NCI-H526 (cell line): ENCODE results near the gene IGFBP6.

Source experiments
- DNase-seq, 2 experiments: peaks; one replicate each; lab custom pipeline; 2025; lab: John Stamatoyannopoulos, UW

IGFBP6 gene

GRCh38 chr12:53097564-53098353 is at the start of gene IGFBP6:
Gene IGFBP6, plus strand, starts transcription at chr12:53097667. Its CDS starts 51 bp downstream, at chr12:53097718.
- DNase-seq = peak in 1 of 2 experiments; percentile 70

GRCh38 chr12:53048033-53048779 is 49.3 kb upstream of the IGFBP6 start:
- peak; percentile 13 to 62 for DNase-seq

- DNase-seq = peak; percentile 31 to 62
Measured at GRCh38 chr12:53048780-53049401, 48.6 kb upstream of the IGFBP6 start.

GRCh38 chr12:53049571-53050318 is 47.7 kb upstream of the IGFBP6 start, which contains the start of gene TNS2:
Gene TNS2, plus strand, starts transcription at chr12:53050065. Its CDS starts 121 bp downstream, at chr12:53050186.
- DNase-seq = no peak

- DNase-seq = no peak
Measured at GRCh38 chr12:53050426-53051057, 46.9 kb upstream of the IGFBP6 start.

- DNase-seq = no peak
Measured at GRCh38 chr12:53051058-53051880, 46.2 kb upstream of the IGFBP6 start.

- no peak for DNase-seq
Measured at GRCh38 chr12:53051881-53052412, 45.5 kb upstream of the IGFBP6 start.

GRCh38 chr12:53052419-53053217 is 44.8 kb upstream of the IGFBP6 start:
- DNase-seq = no peak

- DNase-seq = peak; percentile 80 to 89
Measured at GRCh38 chr12:53053218-53054111, 44.0 kb upstream of the IGFBP6 start.

GRCh38 chr12:53054112-53054878 is 43.2 kb upstream of the IGFBP6 start:
- DNase-seq = peak; percentile 92 to 98

- no peak for DNase-seq
Measured at GRCh38 chr12:53055471-53056266, 41.8 kb upstream of the IGFBP6 start.

GRCh38 chr12:53056296-53056695 is 41.2 kb upstream of the IGFBP6 start:
- no peak for DNase-seq

- DNase-seq = no peak
Measured at GRCh38 chr12:53056901-53057300, 40.6 kb upstream of the IGFBP6 start.

GRCh38 chr12:53057816-53058500 is 39.5 kb upstream of the IGFBP6 start:
- DNase-seq = no peak

- DNase-seq = no peak
Measured at GRCh38 chr12:53058674-53059433, 38.6 kb upstream of the IGFBP6 start.
